Mesenchymal stem cell (in vitro differentiated cells and primary cell): ENCODE results near the gene BICDL2.

Source experiments
- DNase-seq: peaks from one replicate; pipeline ENCODE4 v3.0.0-alpha.2; 2013
- H2AFZ ChIP-seq: one replicate; pipeline ENCODE4 v1.6.1; 2013; ENCODE audit warnings: low read depth, mild to moderate bottlenecking, control low read depth, inconsistent platforms, low read length, moderate library complexity
- H2AK5ac ChIP-seq: 2 replicates; pipeline ENCODE4 v1.6.1; 2013; ENCODE audit warnings: low read length, moderate library complexity, mild to moderate bottlenecking, inconsistent platforms; ENCODE audit not compliant: severe bottlenecking
- H2BK120ac ChIP-seq: one replicate; pipeline ENCODE4 v1.6.1; 2013; ENCODE audit warnings: low read depth, mild to moderate bottlenecking, inconsistent platforms, low read length, moderate library complexity
- H2BK12ac ChIP-seq, 2 experiments: one replicate each; pipeline ENCODE4 v1.6.1; 2013; ENCODE audit warnings: inconsistent platforms in 2 of 2, low read length in 2 of 2, mild to moderate bottlenecking in 2 of 2, moderate library complexity in 2 of 2, control low read depth in 1 of 2
- H2BK15ac ChIP-seq: one replicate; pipeline ENCODE4 v1.6.1; 2013; ENCODE audit warnings: mild to moderate bottlenecking, low read depth, inconsistent platforms; ENCODE audit not compliant: poor library complexity, severe bottlenecking
- H2BK5ac ChIP-seq: 2 replicates; pipeline ENCODE4 v1.6.1; 2013; ENCODE audit warnings: low read depth, mild to moderate bottlenecking, low read length, control low read depth, inconsistent platforms; ENCODE audit not compliant: poor library complexity, severe bottlenecking
- H3K14ac ChIP-seq, 2 experiments: one replicate each; pipeline ENCODE4 v1.6.1; 2013; ENCODE audit warnings: inconsistent platforms in 2 of 2, low read length in 2 of 2, control low read depth in 1 of 2, mild to moderate bottlenecking in 1 of 2, moderate library complexity in 1 of 2
- H3K18ac ChIP-seq, 2 experiments: one replicate each; pipeline ENCODE4 v1.6.1; 2013; ENCODE audit warnings: inconsistent platforms in 2 of 2, low read length in 2 of 2, control low read depth in 1 of 2, low read depth in 1 of 2, mild to moderate bottlenecking in 1 of 2
- H3K23ac ChIP-seq, 2 experiments: one replicate each; pipeline ENCODE4 v1.6.1; 2013; ENCODE audit warnings: inconsistent platforms in 2 of 2, low read length in 2 of 2, mild to moderate bottlenecking in 2 of 2, moderate library complexity in 2 of 2, control low read depth in 1 of 2
- H3K27ac ChIP-seq: 2 replicates; pipeline ENCODE4 v1.5.1; 2013; ENCODE audit warnings: mild to moderate bottlenecking, moderate library complexity, low read length, control low read depth, inconsistent platforms; ENCODE audit not compliant: poor library complexity, severe bottlenecking
- H3K27me3 ChIP-seq, 2 experiments: 2 replicates each; pipeline versions ENCODE4 v1.6.1 to v1.7.0; 2013; ENCODE audit warnings: low read length in 2 of 2, mild to moderate bottlenecking in 2 of 2, moderate library complexity in 2 of 2, control low read depth in 1 of 2, inconsistent platforms in 1 of 2; ENCODE audit not compliant: control insufficient read depth in 1 of 2, insufficient read depth in 1 of 2
- H3K36me3 ChIP-seq, 2 experiments: 2 replicates each; pipeline versions ENCODE4 v1.6.1 to v1.7.0; 2013; ENCODE audit warnings: low read length in 2 of 2, control low read depth in 1 of 2, inconsistent platforms in 1 of 2, low read depth in 1 of 2, mild to moderate bottlenecking in 1 of 2; ENCODE audit not compliant: insufficient read depth in 2 of 2, control insufficient read depth in 1 of 2
- H3K4ac ChIP-seq, 2 experiments: one replicate each; pipeline ENCODE4 v1.6.1; 2013; ENCODE audit warnings: inconsistent platforms in 2 of 2, low read length in 2 of 2, mild to moderate bottlenecking in 2 of 2, moderate library complexity in 2 of 2, control low read depth in 1 of 2, low read depth in 1 of 2
- H3K4me1 ChIP-seq: 2 replicates; pipeline ENCODE4 v1.6.1; 2013; ENCODE audit warnings: low read depth, low read length, control low read depth; ENCODE audit not compliant: control insufficient read depth, insufficient read depth
- H3K4me2 ChIP-seq: 2 replicates; pipeline ENCODE4 v1.6.1; 2013; ENCODE audit warnings: low read length, mild to moderate bottlenecking, inconsistent platforms; ENCODE audit not compliant: poor library complexity, severe bottlenecking
- H3K4me3 ChIP-seq, 2 experiments: 2 replicates each; pipeline versions ENCODE4 v1.5.1 to v1.7.0; 2013; ENCODE audit warnings: low read length in 2 of 2, mild to moderate bottlenecking in 2 of 2, control low read depth in 1 of 2, low read depth in 1 of 2; ENCODE audit not compliant: insufficient read depth in 1 of 2
- H3K79me1 ChIP-seq: replicated peaks from 2 replicates; pipeline ENCODE4 v1.6.1; 2013; ENCODE audit warnings: mild to moderate bottlenecking, control low read depth, low read length, inconsistent platforms; ENCODE audit not compliant: poor library complexity, severe bottlenecking
- H3K9ac ChIP-seq: 2 replicates; pipeline ENCODE4 v1.7.0; 2013; ENCODE audit warnings: mild to moderate bottlenecking, low read length, moderate library complexity
- H3K9me3 ChIP-seq: 2 replicates; pipeline ENCODE4 v1.7.0; 2013; ENCODE audit warnings: mild to moderate bottlenecking, low read length; ENCODE audit not compliant: control insufficient read depth
- H4K8ac ChIP-seq: one replicate; pipeline ENCODE4 v1.6.1; 2013; ENCODE audit warnings: inconsistent platforms, mild to moderate bottlenecking, low read length, moderate library complexity
- H4K91ac ChIP-seq: one replicate; pipeline ENCODE4 v1.6.1; 2013; ENCODE audit warnings: mild to moderate bottlenecking, low read length, inconsistent platforms
- WGBS: methylation state at CpG from one replicate; pipeline ENCODE4 v1.1.7; 2013; ENCODE audit warnings: mixed read lengths; 5-methylcytosine and 5-hydroxymethylcytosine counted together

The BICDL2 gene

GRCh38 chr16:3042376-3042775 is 5.6 kb upstream of the BICDL2 start:
- H2AFZ ChIP-seq = no peak overlapping the region
- no peak for DNase-seq
- no peak overlapping the region for H3K14ac ChIP-seq
- no peak overlapping the region for H3K27ac ChIP-seq
- no peak overlapping the region for H3K23ac ChIP-seq
- H3K79me1 ChIP-seq = no peaks in the 10 kb centered on the region
- H4K91ac ChIP-seq = no peak overlapping the region
- H3K9me3 ChIP-seq = no peaks in the 10 kb centered on the region
- no peak overlapping the region for H3K4me3 ChIP-seq
- no peak overlapping the region for H2BK120ac ChIP-seq
- no peak overlapping the region for H2BK12ac ChIP-seq
- H2AK5ac ChIP-seq = no peak overlapping the region
- H3K4me2 ChIP-seq = no peak overlapping the region
- peaks cover 16% of the 10 kb centered on the region for H3K4me1 ChIP-seq
- H3K27me3 ChIP-seq = peaks cover 62 to 69% of the 10 kb centered on the region in 2 experiments
- no peak overlapping the region for H3K18ac ChIP-seq
- H3K36me3 ChIP-seq = no peaks in the 10 kb centered on the region
- H2BK15ac ChIP-seq = no peak overlapping the region
- H3K4ac ChIP-seq = no peak overlapping the region
- H3K9ac ChIP-seq = no peak overlapping the region
- WGBS = 83% methylated on average over 1 of the region's 3 CpGs
- H2BK5ac ChIP-seq = no peak overlapping the region
- H4K8ac ChIP-seq = no peak overlapping the region

DNA sequence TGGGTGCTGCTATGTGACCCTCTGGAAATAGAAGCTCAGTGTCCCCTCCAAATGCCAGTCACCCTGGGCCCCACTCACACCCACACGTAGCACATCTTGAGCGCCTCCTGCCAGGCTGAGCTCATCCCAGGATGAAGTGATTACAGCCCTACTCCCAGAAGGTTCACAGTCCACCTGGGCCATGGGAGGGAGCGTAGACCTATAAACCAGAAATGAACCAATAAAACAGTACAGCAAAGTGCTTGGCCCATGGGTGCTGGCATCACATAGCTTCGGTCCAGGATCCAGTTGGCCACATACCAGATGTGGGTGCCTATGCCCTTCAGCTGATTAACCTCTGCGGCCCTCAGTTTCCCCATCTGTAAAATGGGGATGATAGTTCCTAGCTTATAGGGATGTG is 2.2 kb upstream of the BICDL2 start:
- Histone ChIP-seq H2BK12ac (no peak overlapping the region), H3K27me3 (peaks cover 65 to 67% of the 10 kb centered on the region in 2 experiments), H3K27ac (no peak overlapping the region), H2BK120ac (no peak overlapping the region), H3K18ac (no peak overlapping the region), H4K91ac (no peak overlapping the region), H3K9me3 (no peaks in the 10 kb centered on the region), H3K9ac (no peak overlapping the region), H2BK5ac (no peak overlapping the region), H2BK15ac (no peak overlapping the region), H3K14ac (no peak overlapping the region), H2AFZ (no peak overlapping the region), H3K4me1 (peaks cover 4% of the 10 kb centered on the region), H2AK5ac (no peak overlapping the region), H3K4me3 (no peak overlapping the region), H3K79me1 (no peaks in the 10 kb centered on the region), H4K8ac (no peak overlapping the region), H3K23ac (no peak overlapping the region), H3K4ac (no peak overlapping the region), H3K4me2 (no peak overlapping the region), H3K36me3 (no peaks in the 10 kb centered on the region)
- no peak for DNase-seq
- 89% methylated on average over 5 of the region's 5 CpGs for WGBS

GRCh38 chr16:3038256-3038655 is 1.5 kb upstream of the BICDL2 start:
- no peak overlapping the region for H3K23ac ChIP-seq
- no peak overlapping the region for H2AFZ ChIP-seq
- no peak overlapping the region for H3K4me2 ChIP-seq
- DNase-seq = no peak
- 50% methylated on average over 11 of the region's 11 CpGs for WGBS
- no peaks in the 10 kb centered on the region for H3K79me1 ChIP-seq
- H2AK5ac ChIP-seq = no peak overlapping the region
- H3K9ac ChIP-seq = no peak overlapping the region
- no peak overlapping the region for H3K18ac ChIP-seq
- H4K8ac ChIP-seq = no peak overlapping the region
- no peak overlapping the region for H2BK12ac ChIP-seq
- H2BK5ac ChIP-seq = no peak overlapping the region
- H3K4me1 ChIP-seq = peaks cover 4% of the 10 kb centered on the region
- H3K27me3 ChIP-seq = peaks cover 65 to 67% of the 10 kb centered on the region in 2 experiments
- H3K4ac ChIP-seq = no peak overlapping the region
- H4K91ac ChIP-seq = no peak overlapping the region
- H3K27ac ChIP-seq = no peak overlapping the region
- no peak overlapping the region for H3K4me3 ChIP-seq
- no peaks in the 10 kb centered on the region for H3K9me3 ChIP-seq
- no peak overlapping the region for H3K14ac ChIP-seq
- no peak overlapping the region for H2BK120ac ChIP-seq
- H3K36me3 ChIP-seq = no peaks in the 10 kb centered on the region
- no peak overlapping the region for H2BK15ac ChIP-seq

- Histone ChIP-seq H2AK5ac (no peak overlapping the region), H3K9me3 (no peaks in the 10 kb centered on the region), H2AFZ (no peak overlapping the region), H3K18ac (no peak overlapping the region), H3K4ac (no peak overlapping the region), H3K27me3 (peaks cover 71 to 81% of the 10 kb centered on the region in 2 experiments), H3K4me1 (peaks cover 4% of the 10 kb centered on the region), H3K9ac (no peak overlapping the region), H3K14ac (no peak overlapping the region), H3K27ac (no peak overlapping the region), H2BK5ac (no peak overlapping the region), H2BK12ac (no peak overlapping the region), H3K4me3 (no peak overlapping the region), H3K36me3 (no peaks in the 10 kb centered on the region), H3K79me1 (no peaks in the 10 kb centered on the region), H3K4me2 (no peak overlapping the region), H3K23ac (no peak overlapping the region), H4K8ac (no peak overlapping the region), H2BK120ac (no peak overlapping the region), H4K91ac (no peak overlapping the region), H2BK15ac (no peak overlapping the region)
- WGBS = 6% methylated on average over 31 of the region's 40 CpGs
- DNase-seq = no peak
Measured at GRCh38 chr16:3035972-3036725, 595 bp downstream of the BICDL2 start.
